ENCODE measurements around the gene SPCS2.

Gene SPCS2

DNA sequence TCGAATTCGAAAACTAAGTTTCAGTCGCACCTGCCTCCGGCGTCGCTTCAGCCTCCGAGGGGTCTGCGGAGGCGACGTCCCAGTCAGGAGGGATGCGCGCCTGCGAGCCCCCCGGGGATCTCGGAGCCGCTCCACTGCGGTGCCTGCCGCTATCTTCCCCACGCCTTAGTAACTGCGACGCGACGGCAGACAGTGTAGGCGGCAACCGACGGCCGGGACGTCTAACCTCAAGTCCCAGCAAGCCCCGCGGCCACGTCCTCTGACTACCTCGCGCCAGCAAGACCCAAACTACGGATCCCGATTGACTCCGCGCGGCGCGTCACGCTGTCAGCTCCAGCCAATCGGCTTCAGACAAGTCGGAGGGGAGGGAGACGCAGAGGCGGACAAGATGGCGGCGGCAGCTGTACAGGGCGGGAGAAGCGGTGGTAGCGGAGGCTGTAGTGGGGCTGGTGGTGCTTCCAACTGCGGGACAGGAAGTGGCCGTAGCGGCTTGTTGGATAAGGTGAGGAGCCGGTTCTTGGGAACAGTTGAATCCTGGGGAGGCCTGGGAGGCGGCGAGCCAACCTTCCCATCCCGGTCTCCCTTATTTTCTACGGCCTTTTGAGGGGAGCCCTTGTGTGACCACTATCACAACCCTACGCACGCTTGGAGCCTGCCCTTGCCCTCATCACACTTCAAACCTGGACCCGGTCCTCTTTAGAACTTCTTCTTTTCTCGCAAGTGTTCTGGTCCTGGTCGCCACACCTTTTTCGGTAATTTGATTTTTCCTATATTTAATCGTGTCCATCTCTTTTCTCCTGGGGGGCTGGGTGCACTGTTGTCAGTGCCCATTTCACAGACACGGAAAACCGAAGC lies at the start of gene SPCS2, which contains the start of gene XRRA1:
SPCS2 (plus strand) TSS at position 369 of the 855 bp plus-strand sequence; CDS start at position 389, 20 bp downstream.
XRRA1 (minus strand) TSS at position 194 of the 855 bp plus-strand sequence. CDS start 8,213 bp downstream, outside the sequence.
- peak; percentile 98 for DNase-seq (ENCODE audit: low spot score)

- no peak for DNase-seq (ENCODE audit: low spot score)
Observed at GRCh38 chr11:74902342-74902741, 46.7 kb upstream of the SPCS2 start.

GRCh38 chr11:74905326-74905725 lies 43.7 kb upstream of the SPCS2 start:
- DNase-seq (ENCODE audit: low spot score) = no peak

DNA sequence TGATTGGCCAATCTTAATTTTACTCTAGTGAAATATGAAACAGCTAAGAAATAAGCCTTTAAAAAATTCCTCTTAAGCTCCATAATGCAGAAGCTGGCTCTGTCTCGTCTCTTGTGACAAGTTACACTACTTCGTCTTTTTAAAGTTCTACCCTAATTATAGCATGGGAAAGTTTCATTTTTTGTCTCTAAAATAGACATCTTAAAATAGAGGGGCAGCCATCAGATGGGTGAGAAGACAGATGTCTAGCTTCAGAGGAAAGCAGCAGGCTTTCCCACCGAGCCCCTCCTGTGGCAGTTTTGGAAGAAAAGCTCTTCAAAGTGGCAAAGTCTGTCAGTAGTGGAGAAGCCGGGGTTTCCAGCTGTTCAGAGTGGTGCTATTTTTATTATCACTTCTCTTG lies 39.7 kb upstream of the SPCS2 start:
- no peak for DNase-seq (ENCODE audit: low spot score)

DNA sequence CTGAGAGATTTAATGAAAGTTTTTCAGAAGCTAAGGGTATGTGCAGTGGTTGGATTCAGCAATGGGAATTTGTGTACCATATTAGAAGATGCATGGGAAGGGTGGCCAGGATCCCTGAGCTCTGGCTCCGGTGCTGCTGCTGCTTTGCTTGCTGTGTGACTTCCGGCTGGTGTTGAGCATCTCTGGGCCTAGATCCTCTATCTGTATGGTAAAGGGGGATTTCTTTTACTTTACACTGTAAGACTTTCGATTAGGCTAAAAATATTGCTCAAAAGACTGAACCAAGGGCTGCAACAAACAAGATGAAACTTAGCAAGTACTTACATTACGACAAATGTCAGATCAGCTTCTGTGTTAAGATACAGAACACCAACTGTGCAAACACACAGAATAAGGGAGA lies 39.3 kb upstream of the SPCS2 start:
- no peak for DNase-seq (ENCODE audit: low spot score)

- DNase-seq (ENCODE audit: low spot score) = no peak
Observed at GRCh38 chr11:74923125-74923524, 25.9 kb upstream of the SPCS2 start.

DNA sequence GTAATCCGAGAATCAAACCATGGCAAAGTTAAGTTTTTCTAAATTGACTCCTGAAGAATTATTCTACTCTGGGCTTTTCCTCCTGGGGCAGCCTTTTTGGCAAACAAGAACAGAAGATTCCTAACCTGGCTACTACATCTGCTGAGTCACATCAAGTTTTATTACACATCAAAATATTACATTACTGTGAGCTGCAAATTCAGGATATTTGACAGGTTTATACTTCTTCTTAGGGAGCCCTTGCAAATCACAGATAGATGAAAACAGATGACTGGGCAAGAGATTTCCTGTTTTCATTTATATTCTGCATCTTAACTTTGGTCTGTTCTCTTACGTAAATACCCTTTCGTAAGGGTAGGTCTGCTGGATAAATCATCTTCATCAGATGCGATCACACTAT lies 23.8 kb upstream of the SPCS2 start:
- DNase-seq (ENCODE audit: low spot score) = no peak

- DNase-seq (ENCODE audit: low spot score) = no peak
Observed at GRCh38 chr11:74926304-74927030, 22.6 kb upstream of the SPCS2 start.

DNA sequence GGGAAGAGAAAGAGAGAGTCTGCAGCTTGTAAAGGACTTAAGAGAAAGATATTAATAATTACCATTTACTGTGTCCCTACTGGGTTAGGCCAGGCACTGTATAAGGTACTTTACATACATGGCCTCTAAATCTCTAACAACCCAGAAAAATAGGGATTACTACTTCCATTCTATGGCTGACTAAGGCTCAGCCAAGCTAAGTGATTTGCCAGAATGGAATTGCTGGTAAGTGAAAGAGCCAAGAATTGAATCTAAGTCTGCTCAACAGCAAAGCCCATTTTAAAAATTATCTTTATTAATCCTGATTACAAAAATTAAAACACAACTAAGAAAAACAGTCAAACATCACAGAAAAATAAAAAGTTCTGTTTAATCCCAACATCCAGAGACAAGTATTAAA lies 21.6 kb upstream of the SPCS2 start:
- DNase-seq (ENCODE audit: low spot score) = no peak

GRCh38 chr11:74929431-74930363 lies 19.4 kb upstream of the SPCS2 start:
- DNase-seq (ENCODE audit: low spot score) = peak; percentile 52

DNA sequence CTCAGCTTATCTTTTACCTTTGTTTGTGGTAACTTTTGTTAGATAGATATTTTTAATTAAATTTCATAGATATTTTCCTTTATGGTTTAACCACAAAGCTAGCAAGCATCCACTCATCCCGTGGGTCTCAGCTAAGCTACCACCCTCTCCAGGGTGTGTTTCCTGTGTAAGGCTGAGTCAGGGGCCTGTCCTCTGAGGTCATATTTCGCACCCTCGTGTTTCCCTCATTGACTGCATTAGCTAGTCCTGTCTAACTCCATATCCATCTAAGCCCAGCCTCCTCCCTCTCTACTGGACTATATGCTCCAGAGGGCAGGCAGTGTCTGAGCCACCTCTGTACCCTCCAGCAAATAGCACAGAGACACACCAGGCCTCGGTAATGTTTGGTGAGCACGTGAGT lies 16.9 kb upstream of the SPCS2 start:
- DNase-seq (ENCODE audit: low spot score) = no peak

DNA sequence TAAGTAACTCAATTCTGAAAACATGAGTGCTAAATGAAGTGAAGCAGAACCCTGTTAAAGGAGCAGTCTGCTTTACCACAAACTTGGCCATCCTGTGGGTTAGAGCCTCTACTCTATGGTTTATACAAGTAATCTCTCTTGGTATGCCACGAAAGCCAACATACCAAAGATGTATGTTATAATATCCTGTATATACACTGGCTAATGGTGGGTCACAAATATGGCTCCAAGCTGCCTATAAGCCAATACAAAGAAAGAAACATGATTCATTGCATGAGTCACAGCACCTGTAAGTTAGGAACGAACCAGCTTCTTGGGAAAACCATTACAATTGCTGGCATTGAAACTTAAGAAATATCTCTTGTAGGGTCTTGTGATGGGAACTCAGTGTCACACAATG lies 16.3 kb upstream of the SPCS2 start:
- no peak for DNase-seq (ENCODE audit: low spot score)

DNA sequence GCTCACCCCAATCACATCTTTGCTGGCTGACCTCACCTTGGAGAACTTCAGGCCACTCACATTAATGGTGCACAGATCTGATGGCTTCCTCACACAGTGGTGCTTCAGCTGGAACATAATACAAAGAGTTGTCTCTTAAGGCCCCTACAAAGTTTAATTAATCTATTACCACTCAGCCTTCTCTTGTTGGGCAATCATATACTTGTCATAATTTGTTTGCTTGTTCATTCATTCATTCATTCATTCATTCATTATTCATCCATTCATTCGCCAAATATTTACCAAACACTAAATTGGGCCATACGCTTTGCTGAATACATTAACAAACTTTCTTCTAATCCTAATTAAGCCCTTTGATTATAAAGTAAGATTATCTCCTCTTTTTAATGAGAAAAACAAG lies 15.3 kb upstream of the SPCS2 start:
- no peak for DNase-seq (ENCODE audit: low spot score)

DNA sequence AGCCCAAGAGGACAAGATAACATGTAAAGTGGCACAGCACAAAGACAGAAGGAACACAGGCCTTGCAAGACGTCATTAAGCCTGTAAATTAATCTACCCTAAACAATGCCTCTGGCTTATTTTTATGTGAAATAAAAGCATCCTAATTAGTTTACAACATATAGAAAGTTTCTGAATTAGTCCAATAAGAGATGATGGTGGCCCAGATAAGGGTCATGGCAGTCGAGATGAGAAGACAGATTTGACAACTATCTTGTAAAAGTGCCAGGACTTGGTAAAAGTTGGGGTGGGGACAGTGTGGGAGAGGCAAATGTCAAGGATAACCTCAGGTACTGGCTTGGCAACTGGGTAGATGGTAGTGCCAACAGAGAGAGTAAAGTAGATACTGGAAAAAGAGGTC lies 13.8 kb upstream of the SPCS2 start:
- DNase-seq (ENCODE audit: low spot score) = no peak

DNA sequence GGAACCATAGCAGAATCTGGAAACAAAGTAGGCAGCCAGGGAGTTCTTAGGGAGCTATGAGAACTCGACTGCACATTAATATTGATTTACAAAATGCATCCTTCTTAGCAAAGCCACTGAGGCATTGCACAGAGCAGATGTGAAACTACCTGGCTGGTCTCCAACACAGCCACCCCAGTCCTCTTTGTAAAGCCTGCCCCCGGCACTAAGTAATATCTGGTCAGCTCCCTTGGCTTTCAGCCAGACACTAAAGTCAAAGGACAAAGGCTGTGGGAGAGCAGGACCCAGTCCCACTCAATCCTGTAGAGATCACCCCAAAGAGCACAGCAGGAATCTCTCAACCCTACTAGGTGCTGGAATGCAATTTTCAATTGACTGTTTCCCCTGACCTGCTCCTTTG lies 13.0 kb upstream of the SPCS2 start:
- no peak for DNase-seq (ENCODE audit: low spot score)

DNA sequence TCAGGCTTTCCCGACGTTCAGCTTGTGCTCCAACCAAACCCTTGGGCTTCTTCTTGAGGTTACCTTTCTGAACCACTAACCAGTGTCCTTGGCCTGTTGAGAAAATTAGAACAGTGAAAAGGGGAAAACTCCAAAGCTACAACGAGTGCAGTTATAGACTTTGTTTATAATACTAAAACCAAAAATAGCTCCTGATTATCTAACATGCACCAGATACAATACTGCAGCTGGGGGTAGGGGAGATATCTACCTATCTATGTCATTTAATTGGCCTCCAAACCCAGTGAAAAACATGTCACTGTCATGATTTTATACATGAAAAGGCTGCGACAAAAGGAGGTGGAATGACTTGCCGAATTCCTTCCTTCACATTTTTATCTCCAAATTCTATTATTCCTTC lies 12.1 kb upstream of the SPCS2 start:
- no peak for DNase-seq (ENCODE audit: low spot score)

- no peak for DNase-seq (ENCODE audit: low spot score)
Observed at GRCh38 chr11:74937696-74938475, 11.2 kb upstream of the SPCS2 start.

DNA sequence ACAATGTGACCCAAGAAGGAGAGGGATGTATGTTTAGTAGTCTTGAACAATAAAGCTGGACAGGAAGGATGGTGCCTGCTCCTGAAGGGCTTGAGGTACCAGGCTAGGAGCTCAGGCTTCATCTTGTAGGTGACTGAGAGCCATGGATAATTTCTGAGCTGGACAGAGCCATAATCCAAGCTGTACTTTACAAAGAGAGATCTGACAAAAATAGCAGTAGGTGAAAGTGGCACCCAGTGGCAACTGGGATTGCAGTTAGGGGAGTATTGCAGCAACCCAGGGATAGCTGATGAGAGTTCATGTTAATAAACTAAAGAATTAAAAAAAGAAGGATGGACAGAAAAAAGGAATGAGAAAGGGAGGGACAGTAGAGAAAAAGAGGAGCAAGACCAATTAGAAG lies 7.6 kb upstream of the SPCS2 start:
- no peak for DNase-seq (ENCODE audit: low spot score)

- no peak for DNase-seq (ENCODE audit: low spot score)
Observed at GRCh38 chr11:74942073-74942759, 6.8 kb upstream of the SPCS2 start.

DNA sequence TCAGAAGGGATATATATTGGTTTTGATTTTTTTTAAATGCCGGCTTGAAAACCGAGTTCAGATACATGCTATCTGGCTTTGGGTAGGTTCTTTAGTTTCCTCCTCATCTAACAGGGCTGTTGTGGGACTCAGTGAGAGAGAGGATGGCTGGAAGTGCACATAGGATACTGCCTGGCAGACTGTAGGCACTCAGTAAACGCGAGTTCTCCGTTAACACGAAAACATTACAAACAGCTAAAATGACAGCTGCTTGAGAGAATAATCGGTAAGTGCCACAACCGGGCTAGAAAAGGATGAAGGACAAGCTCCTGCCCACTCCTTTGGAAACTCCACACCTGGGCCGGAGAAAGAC lies 544 bp upstream of the SPCS2 start:
- DNase-seq (ENCODE audit: low spot score) = no peak

DNA sequence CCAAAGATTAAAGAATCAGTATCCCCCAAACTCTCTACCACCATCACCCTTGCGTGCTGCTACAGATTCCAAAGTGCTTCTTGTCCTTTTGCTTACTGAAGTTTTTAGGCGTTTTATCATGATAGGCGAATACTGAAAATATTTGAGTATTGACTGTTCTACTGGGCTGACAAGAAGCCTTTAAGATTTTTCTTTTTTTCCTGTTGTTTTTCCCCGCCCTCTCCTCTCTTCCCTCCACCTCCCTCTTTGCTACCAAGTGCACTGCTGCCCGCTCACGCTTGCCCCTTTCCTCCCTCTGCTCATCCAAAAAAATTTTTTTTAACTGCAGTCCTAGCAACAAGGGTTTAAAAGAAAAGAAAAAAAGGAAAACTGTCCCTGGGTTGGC lies 679 bp downstream of the SPCS2 start:
- DNase-seq (ENCODE audit: low spot score) = no peak

All from ecto neural progenitor cell (in vitro differentiated cells).